NCI-H460 (cell line): ENCODE data around the gene DCHS2. TPM values are rescaled to one million over a fixed set of nuclear protein-coding genes. Genes with fewer than 3 reads are reported as not detected.

ENCODE experiments used
- DNase-seq: peaks from one replicate; pipeline ENCODE4 v3.0.0-alpha.2; 2016; ENCODE audit warnings: low read depth; ENCODE audit errors: extremely low read depth
- total RNA-seq: library from RNA; depleted of rRNA; stranded (reverse); fragments of >200 nt; shearing (Covaris generic); gene quantifications from 2 replicates; pipeline ENCODE4 v1.2.3, GENCODE V29; 2014

DCHS2 gene
- total RNA-seq, 1 experiment from 2014 or later: 0.12 TPM

- DNase-seq: no peak
Observed at GRCh38 chr4:154490583-154491340, 837 bp downstream of the DCHS2 start.

- no peak for DNase-seq
Observed at GRCh38 chr4:154490234-154490582, 1.4 kb downstream of the DCHS2 start.

GRCh38 chr4:154489558-154490233 lies 1.9 kb downstream of the DCHS2 start:
- no peak for DNase-seq

- no peak for DNase-seq
Observed at GRCh38 chr4:154487145-154487544, 4.5 kb downstream of the DCHS2 start.

- DNase-seq: no peak
Observed at GRCh38 chr4:154485127-154485773, 6.3 kb downstream of the DCHS2 start.

GRCh38 chr4:154478547-154478946 lies 13.1 kb downstream of the DCHS2 start:
- no peak for DNase-seq

GRCh38 chr4:154478128-154478527 lies 13.5 kb downstream of the DCHS2 start:
- DNase-seq: no peak

GRCh38 chr4:154476232-154476631 lies 15.4 kb downstream of the DCHS2 start:
- no peak for DNase-seq

GRCh38 chr4:154475820-154476219 lies 15.8 kb downstream of the DCHS2 start:
- DNase-seq: no peak

- DNase-seq: no peak
Observed at GRCh38 chr4:154473497-154473896, 18.1 kb downstream of the DCHS2 start.

GRCh38 chr4:154472858-154473257 lies 18.7 kb downstream of the DCHS2 start:
- no peak for DNase-seq

GRCh38 chr4:154471526-154472331 lies 19.9 kb downstream of the DCHS2 start:
- DNase-seq: no peak

- DNase-seq: no peak
Observed at GRCh38 chr4:154471032-154471431, 20.6 kb downstream of the DCHS2 start.

- no peak for DNase-seq
Observed at GRCh38 chr4:154467886-154468285, 23.7 kb downstream of the DCHS2 start.

GRCh38 chr4:154466336-154466735 lies 25.3 kb downstream of the DCHS2 start:
- no peak for DNase-seq

- no peak for DNase-seq
Observed at GRCh38 chr4:154465085-154465484, 26.5 kb downstream of the DCHS2 start.

- DNase-seq: no peak
Observed at GRCh38 chr4:154464654-154465053, 26.9 kb downstream of the DCHS2 start.

GRCh38 chr4:154462081-154462810 lies 29.4 kb downstream of the DCHS2 start:
- no peak for DNase-seq

GRCh38 chr4:154457471-154457870 lies 34.1 kb downstream of the DCHS2 start:
- no peak for DNase-seq

- DNase-seq: no peak
Observed at GRCh38 chr4:154456889-154457288, 34.7 kb downstream of the DCHS2 start.
